ENCODE data around the gene NEGR1.

Gene NEGR1

DNA sequence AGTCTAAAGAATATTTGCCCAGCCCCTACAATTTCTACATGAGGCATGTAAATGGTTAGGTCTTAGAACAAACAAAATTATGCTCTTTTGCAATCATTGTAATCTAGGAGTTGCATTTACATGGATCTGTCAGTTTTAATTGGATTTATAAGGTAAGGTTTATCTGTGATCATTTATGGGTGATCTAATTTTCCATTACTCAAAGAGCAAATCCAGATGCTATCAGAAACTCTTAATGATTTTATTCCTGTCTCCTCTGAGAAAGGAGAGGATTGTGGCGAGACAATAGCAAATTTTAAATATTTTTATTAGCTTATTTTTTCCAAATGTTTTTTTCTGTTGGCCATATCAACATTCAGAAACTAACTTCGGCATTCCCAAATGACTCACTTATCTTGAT, 14.2 kb upstream of the NEGR1 start:
- Histone ChIP-seq H2AFZ (ENCODE audit: low read depth, low read length) (no peak overlapping the region), H3K36me3 (replicated peaks; ENCODE audit: low read depth, low read length) (no peaks in the 10 kb centered on the region), H3K9me3 (ENCODE audit: insufficient read depth, low read length) (no peaks in the 10 kb centered on the region), H3K27me3 (ENCODE audit: low read depth, low read length) (no peaks in the 10 kb centered on the region), H3K27ac (ENCODE audit: low read length) (no peak overlapping the region), H3K4me2 (ENCODE audit: low read length) (no peak overlapping the region), H3K4me1 (ENCODE audit: low read length) (no peaks in the 10 kb centered on the region), H3K9ac (ENCODE audit: low read length) (no peak overlapping the region), H4K20me1 (ENCODE audit: insufficient read depth, low read length) (no peaks in the 10 kb centered on the region), H3K79me2 (ENCODE audit: low read length) (no peaks in the 10 kb centered on the region), H3K4me3 (ENCODE audit: low read length) (no peak overlapping the region)
- TF ChIP-seq EZH2phosphoT487 (IDR thresholded peaks at IDR 0.05; ENCODE audit: low read depth): no peak
- TF ChIP-seq, protein P1, sequence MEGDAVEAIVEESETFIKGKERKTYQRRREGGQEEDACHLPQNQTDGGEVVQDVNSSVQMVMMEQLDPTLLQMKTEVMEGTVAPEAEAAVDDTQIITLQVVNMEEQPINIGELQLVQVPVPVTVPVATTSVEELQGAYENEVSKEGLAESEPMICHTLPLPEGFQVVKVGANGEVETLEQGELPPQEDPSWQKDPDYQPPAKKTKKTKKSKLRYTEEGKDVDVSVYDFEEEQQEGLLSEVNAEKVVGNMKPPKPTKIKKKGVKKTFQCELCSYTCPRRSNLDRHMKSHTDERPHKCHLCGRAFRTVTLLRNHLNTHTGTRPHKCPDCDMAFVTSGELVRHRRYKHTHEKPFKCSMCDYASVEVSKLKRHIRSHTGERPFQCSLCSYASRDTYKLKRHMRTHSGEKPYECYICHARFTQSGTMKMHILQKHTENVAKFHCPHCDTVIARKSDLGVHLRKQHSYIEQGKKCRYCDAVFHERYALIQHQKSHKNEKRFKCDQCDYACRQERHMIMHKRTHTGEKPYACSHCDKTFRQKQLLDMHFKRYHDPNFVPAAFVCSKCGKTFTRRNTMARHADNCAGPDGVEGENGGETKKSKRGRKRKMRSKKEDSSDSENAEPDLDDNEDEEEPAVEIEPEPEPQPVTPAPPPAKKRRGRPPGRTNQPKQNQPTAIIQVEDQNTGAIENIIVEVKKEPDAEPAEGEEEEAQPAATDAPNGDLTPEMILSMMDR (IDR thresholded peaks at IDR 0.05; ENCODE audit: low read depth, low read length): no peak

DNA sequence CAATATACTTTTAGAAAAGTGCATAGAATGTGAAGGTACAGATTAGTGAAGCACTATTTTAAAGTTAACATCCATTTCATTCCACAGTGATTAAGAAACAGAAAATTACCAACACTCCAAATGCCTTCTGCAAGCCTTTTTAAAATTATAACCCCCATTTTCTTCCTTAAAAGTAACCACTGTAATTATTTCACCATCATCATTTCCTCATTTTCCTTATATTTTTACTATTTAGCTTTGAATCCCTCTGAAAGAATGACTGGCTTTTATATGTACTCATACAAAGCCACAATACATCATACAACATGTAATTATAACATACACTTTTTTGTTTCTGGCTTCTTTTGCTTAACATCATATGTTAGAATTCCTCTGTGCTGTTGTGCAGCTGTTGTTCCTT, 6.5 kb upstream of the NEGR1 start:
- H3K4me2 ChIP-seq (ENCODE audit: low read length): no peak overlapping the region
- H3K79me2 ChIP-seq (ENCODE audit: low read length): no peaks in the 10 kb centered on the region
- no peak overlapping the region for H3K27ac ChIP-seq (ENCODE audit: low read length)
- no peaks in the 10 kb centered on the region for H3K9me3 ChIP-seq (ENCODE audit: insufficient read depth, low read length)
- H3K27me3 ChIP-seq (ENCODE audit: low read depth, low read length): no peaks in the 10 kb centered on the region
- no peak overlapping the region for H2AFZ ChIP-seq (ENCODE audit: low read depth, low read length)
- H3K4me3 ChIP-seq (ENCODE audit: low read length): no peak overlapping the region
- no peaks in the 10 kb centered on the region for H3K36me3 ChIP-seq (replicated peaks; ENCODE audit: low read depth, low read length)
- no peaks in the 10 kb centered on the region for H4K20me1 ChIP-seq (ENCODE audit: insufficient read depth, low read length)
- TF ChIP-seq, protein P1 (IDR thresholded peaks at IDR 0.05; ENCODE audit: low read depth, low read length): no peak
- TF ChIP-seq EZH2phosphoT487 (IDR thresholded peaks at IDR 0.05; ENCODE audit: low read depth): no peak
- H3K9ac ChIP-seq (ENCODE audit: low read length): no peak overlapping the region
- H3K4me1 ChIP-seq (ENCODE audit: low read length): no peaks in the 10 kb centered on the region

DNA sequence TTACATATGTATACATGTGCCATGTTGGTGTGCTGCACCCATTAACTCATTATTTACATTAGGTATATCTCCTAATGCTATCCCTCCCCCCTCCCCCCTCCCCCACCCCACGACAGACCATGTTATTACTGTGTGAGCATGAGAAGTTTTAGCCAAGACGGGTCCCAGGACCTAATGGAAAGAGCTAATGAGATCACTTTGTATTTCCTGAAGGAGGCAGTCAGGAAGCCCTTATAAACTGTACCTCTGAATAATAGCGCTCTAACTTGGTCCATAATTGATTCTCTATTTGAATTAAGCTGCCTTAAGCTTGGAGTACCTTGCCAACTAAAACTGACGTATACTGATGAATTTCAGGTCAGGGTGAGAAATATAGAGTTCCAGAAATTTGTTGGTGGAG, 4.1 kb upstream of the NEGR1 start:
- TF ChIP-seq, protein P1 (IDR thresholded peaks at IDR 0.05; ENCODE audit: low read depth, low read length): no peak
- no peak for TF ChIP-seq EZH2phosphoT487 (IDR thresholded peaks at IDR 0.05; ENCODE audit: low read depth)
- no peaks in the 10 kb centered on the region for H3K27me3 ChIP-seq (ENCODE audit: low read depth, low read length)
- no peaks in the 10 kb centered on the region for H3K9me3 ChIP-seq (ENCODE audit: insufficient read depth, low read length)
- H3K4me2 ChIP-seq (ENCODE audit: low read length): no peak overlapping the region
- H2AFZ ChIP-seq (ENCODE audit: low read depth, low read length): no peak overlapping the region
- peaks cover 5% of the 10 kb centered on the region for H3K4me1 ChIP-seq (ENCODE audit: low read length)
- no peak overlapping the region for H3K27ac ChIP-seq (ENCODE audit: low read length)
- no peak overlapping the region for H3K9ac ChIP-seq (ENCODE audit: low read length)
- H4K20me1 ChIP-seq (ENCODE audit: insufficient read depth, low read length): no peaks in the 10 kb centered on the region
- H3K4me3 ChIP-seq (ENCODE audit: low read length): no peak overlapping the region
- H3K79me2 ChIP-seq (ENCODE audit: low read length): no peaks in the 10 kb centered on the region
- H3K36me3 ChIP-seq (replicated peaks; ENCODE audit: low read depth, low read length): no peaks in the 10 kb centered on the region

DNA sequence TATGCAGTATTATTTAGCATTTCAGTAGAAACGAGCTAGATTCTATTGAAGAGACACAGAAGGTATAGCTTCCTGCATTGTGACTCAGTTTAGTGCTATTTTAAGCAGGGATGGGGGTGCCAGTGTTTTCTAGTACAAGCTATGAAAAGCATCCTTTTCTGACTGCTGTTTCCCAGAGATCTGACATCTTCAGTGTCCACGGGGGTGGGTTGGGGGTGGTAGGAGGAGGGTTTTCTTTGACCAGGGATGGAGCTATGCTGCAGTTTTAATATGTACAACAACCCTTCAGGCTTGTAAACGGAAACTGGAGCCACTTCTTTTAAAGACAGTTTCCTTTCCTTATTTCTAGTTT, 2.7 kb upstream of the NEGR1 start:
- no peak overlapping the region for H3K9ac ChIP-seq (ENCODE audit: low read length)
- H3K79me2 ChIP-seq (ENCODE audit: low read length): no peaks in the 10 kb centered on the region
- no peak overlapping the region for H3K27ac ChIP-seq (ENCODE audit: low read length)
- H2AFZ ChIP-seq (ENCODE audit: low read depth, low read length): no peak overlapping the region
- H3K4me2 ChIP-seq (ENCODE audit: low read length): no peak overlapping the region
- TF ChIP-seq, protein P1 (IDR thresholded peaks at IDR 0.05; ENCODE audit: low read depth, low read length): no peak
- TF ChIP-seq EZH2phosphoT487 (IDR thresholded peaks at IDR 0.05; ENCODE audit: low read depth): no peak
- peaks cover 13% of the 10 kb centered on the region for H3K4me1 ChIP-seq (ENCODE audit: low read length)
- H3K27me3 ChIP-seq (ENCODE audit: low read depth, low read length): no peaks in the 10 kb centered on the region
- no peaks in the 10 kb centered on the region for H4K20me1 ChIP-seq (ENCODE audit: insufficient read depth, low read length)
- H3K36me3 ChIP-seq (replicated peaks; ENCODE audit: low read depth, low read length): no peaks in the 10 kb centered on the region
- no peaks in the 10 kb centered on the region for H3K9me3 ChIP-seq (ENCODE audit: insufficient read depth, low read length)
- H3K4me3 ChIP-seq (ENCODE audit: low read length): no peak overlapping the region
